Thyroid gland (tissue), 4 donors: ENCODE results near the gene RABL6.
"Not testable (repeated sequence)": the region's sequence is repeated elsewhere in the genome, so short reads cannot be mapped to it uniquely, and the experiment has no call there.

ENCODE experiments used
- CTCF ChIP-seq, 6 experiments: fragments of 200-600 bp in 3 of 6; fragments of 450-650 bp in 3 of 6; sonication (generic) in 3 of 6; IDR thresholded peaks; one replicate each; pipeline ENCODE4 v1.5.1; 2016 to 2019; ENCODE audit warnings: antibody characterized with exemption in 6 of 6, mild to moderate bottlenecking in 2 of 6, inconsistent platforms in 1 of 6, moderate library complexity in 1 of 6
- POLR2A ChIP-seq, 2 donors: fragments of 450-650 bp; IDR thresholded peaks; one replicate each; pipeline ENCODE4 v1.6.1; 2017; ENCODE audit warnings: antibody characterized with exemption in 2 of 2, mild to moderate bottlenecking in 2 of 2, moderate library complexity in 1 of 2

GRCh38 chr9:136786983-136787382 is 20.8 kb upstream of the RABL6 start:
- TF ChIP-seq CTCF, POLR2A (IDR thresholded peaks at IDR 0.05): not testable (repeated sequence)
